Measurements from ENCODE around the gene NR6A1. TPM values are rescaled to one million over a fixed set of nuclear protein-coding genes. Genes with fewer than 3 reads are reported as not detected.

Gene NR6A1
- total and polyA plus RNA-seq, 10 donors, result 0.14 to 3.7 (median 1.9) TPM

DNA sequence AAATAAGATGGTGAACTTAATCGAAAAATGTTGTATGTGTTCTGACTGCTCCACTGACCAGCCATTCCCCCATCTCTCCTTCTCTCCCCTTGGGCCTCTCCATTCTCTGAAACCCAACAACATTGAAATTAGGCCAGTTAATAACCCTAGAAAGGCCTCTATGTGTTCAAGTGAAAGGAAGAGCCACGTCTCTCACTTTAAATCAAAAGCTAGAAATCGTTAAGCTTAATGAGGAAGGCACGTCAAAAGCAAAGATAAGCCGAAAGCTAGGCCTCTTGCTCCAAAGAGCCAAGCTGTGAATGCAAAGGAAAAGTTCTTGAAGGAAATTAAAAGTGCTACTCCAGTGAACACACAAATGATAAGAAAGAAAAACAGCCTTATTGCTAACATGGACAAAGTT, 186.5 kb downstream of the NR6A1 start:
- no peaks in the 10 kb centered on the region for H3K4me1 ChIP-seq
- no peaks in the 10 kb centered on the region for H3K9me3 ChIP-seq
- WGBS, 5 donors, result 85 to 95% (median 89%) methylated on average over 5 of the region's 5 CpGs
- no peak for DNase-seq
- H3K36me3 ChIP-seq, result no peaks in the 10 kb centered on the region
- intact Hi-C loops (cut with DNase I; ENCODE audit: low total_unique reads), result no loop called here
- H3K27me3 ChIP-seq (replicated peaks in 1 of 7), result no peaks in the 10 kb centered on the region
- TF ChIP-seq POLR2AphosphoS5 (IDR thresholded peaks at IDR 0.05) (no peak), POLR2A (IDR thresholded peaks at IDR 0.05) (no peak)
- TF ChIP-seq, protein P1, sequence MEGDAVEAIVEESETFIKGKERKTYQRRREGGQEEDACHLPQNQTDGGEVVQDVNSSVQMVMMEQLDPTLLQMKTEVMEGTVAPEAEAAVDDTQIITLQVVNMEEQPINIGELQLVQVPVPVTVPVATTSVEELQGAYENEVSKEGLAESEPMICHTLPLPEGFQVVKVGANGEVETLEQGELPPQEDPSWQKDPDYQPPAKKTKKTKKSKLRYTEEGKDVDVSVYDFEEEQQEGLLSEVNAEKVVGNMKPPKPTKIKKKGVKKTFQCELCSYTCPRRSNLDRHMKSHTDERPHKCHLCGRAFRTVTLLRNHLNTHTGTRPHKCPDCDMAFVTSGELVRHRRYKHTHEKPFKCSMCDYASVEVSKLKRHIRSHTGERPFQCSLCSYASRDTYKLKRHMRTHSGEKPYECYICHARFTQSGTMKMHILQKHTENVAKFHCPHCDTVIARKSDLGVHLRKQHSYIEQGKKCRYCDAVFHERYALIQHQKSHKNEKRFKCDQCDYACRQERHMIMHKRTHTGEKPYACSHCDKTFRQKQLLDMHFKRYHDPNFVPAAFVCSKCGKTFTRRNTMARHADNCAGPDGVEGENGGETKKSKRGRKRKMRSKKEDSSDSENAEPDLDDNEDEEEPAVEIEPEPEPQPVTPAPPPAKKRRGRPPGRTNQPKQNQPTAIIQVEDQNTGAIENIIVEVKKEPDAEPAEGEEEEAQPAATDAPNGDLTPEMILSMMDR (IDR thresholded peaks at IDR 0.05 in 8 of 11, conservative IDR thresholded peaks at IDR 0.05 in 3 of 11), result no peak
- H3K27ac ChIP-seq, result no peak overlapping the region
- H3K4me3 ChIP-seq, result no peak overlapping the region

DNA sequence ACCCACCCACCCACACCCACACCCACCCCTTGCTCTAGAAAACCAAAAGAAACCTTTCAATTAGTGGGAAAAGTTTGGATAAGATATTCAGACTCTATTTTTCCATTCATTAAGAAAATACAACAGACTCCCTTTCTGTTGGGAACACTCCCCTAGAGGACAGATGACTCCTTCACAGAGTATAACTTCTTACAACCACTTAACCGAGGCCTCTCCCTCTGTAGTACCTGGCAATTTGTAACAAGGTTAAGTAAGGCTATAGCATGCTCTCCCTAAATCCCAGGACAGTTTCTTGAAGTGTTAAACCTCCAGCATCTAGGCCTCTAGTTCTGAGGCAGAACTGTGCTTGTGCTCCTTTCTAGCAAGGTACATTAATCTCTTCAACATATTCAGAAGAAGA, 188.0 kb downstream of the NR6A1 start:
- TF ChIP-seq POLR2AphosphoS5 (IDR thresholded peaks at IDR 0.05), result no peak
- TF ChIP-seq, protein P1 (IDR thresholded peaks at IDR 0.05 in 8 of 11, conservative IDR thresholded peaks at IDR 0.05 in 3 of 11), result no peak
- Histone ChIP-seq H3K9me3 (no peaks in the 10 kb centered on the region), H3K27me3 (replicated peaks in 1 of 7) (no peaks in the 10 kb centered on the region), H3K4me1 (no peaks in the 10 kb centered on the region), H3K36me3 (no peaks in the 10 kb centered on the region), H3K27ac (no peak overlapping the region), H3K4me3 (no peak overlapping the region)
- WGBS, 5 donors, result 78 to 92% (median 83%) methylated on average over 1 of the region's 1 CpG
- intact Hi-C loops (cut with DNase I; ENCODE audit: low total_unique reads), result no loop called here
- DNase-seq, result no peak

DNA sequence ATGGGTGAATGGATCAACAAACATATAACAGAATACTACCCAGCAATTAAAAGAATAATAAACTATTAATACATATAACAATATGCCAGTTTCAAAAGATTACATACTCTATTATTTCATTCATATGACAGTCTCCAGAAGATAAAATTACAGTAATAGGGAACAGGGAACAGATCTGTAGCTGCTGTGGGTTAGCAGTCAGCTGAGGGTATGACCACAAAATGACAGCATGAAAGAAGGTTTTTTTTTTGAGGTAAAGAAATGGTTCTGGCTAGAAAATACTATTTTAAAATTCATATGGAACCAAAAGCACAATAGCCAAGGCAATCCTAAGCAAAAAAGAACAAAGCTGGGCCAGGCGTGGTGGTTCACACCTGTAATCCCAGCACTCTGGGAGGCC, 190.9 kb downstream of the NR6A1 start:
- H3K4me1 ChIP-seq, result no peaks in the 10 kb centered on the region
- H3K27ac ChIP-seq, result no peak overlapping the region
- no peaks in the 10 kb centered on the region for H3K36me3 ChIP-seq
- intact Hi-C loops (cut with DNase I; ENCODE audit: low total_unique reads), result no loop called here
- H3K4me3 ChIP-seq, result no peak overlapping the region
- 86 to 100% (median 97%) methylated on average over 1 of the region's 1 CpG for WGBS, 5 donors
- no peak for TF ChIP-seq POLR2AphosphoS5 (IDR thresholded peaks at IDR 0.05)
- no peak for TF ChIP-seq POLR2A (IDR thresholded peaks at IDR 0.05)
- TF ChIP-seq, protein P1 (IDR thresholded peaks at IDR 0.05 in 8 of 11, conservative IDR thresholded peaks at IDR 0.05 in 3 of 11), result no peak
- no peaks in the 10 kb centered on the region for H3K9me3 ChIP-seq
- no peaks in the 10 kb centered on the region for H3K27me3 ChIP-seq (replicated peaks in 1 of 7)
- no peak for DNase-seq

DNA sequence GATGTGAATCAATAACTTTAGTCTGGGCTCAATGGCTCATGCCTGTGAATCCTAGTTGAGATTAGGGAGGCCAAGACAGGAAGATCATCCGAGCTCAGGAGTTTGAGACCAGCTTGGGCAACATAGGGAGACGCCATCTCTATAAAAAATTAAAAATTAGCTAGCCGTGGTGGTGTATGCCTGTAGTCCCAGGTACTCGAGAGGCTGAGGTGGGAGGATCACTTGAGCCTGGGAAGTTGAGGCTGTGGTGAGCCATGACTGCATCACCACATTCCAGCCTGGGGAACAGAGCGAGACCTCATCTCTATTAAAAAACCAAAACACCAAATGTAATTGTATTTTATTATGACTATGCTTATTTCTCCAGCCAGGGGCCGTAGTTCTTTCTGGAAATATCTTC, 194.4 kb downstream of the NR6A1 start:
- intact Hi-C loops (cut with DNase I; ENCODE audit: low total_unique reads), result no loop called here
- H3K27me3 ChIP-seq (replicated peaks in 1 of 7), result no peaks in the 10 kb centered on the region
- WGBS, 5 donors, result 88 to 96% (median 90%) methylated on average over 6 of the region's 6 CpGs
- H3K27ac ChIP-seq, result no peak overlapping the region
- no peaks in the 10 kb centered on the region for H3K36me3 ChIP-seq
- TF ChIP-seq, protein P1 (IDR thresholded peaks at IDR 0.05 in 8 of 11, conservative IDR thresholded peaks at IDR 0.05 in 3 of 11), result no peak
- TF ChIP-seq POLR2A (IDR thresholded peaks at IDR 0.05), result no peak
- TF ChIP-seq POLR2AphosphoS5 (IDR thresholded peaks at IDR 0.05), result no peak
- DNase-seq, result no peak
- no peaks in the 10 kb centered on the region for H3K9me3 ChIP-seq
- H3K4me3 ChIP-seq, result no peak overlapping the region
- no peaks in the 10 kb centered on the region for H3K4me1 ChIP-seq
